NCI-H2196 treated with DMSO at 0.1 percent for 48 hours (cell line): ENCODE measurements around the gene HRH2.
"Not testable (repeated sequence)": the region's sequence is repeated elsewhere in the genome, so short reads cannot be mapped to it uniquely, and the experiment has no call there.

Experiments used
- DNase-seq: peaks from one replicate; lab custom pipeline; 2025; ENCODE audit not compliant: unreplicated experiment; lab: John Stamatoyannopoulos, UW

The HRH2 gene

DNA sequence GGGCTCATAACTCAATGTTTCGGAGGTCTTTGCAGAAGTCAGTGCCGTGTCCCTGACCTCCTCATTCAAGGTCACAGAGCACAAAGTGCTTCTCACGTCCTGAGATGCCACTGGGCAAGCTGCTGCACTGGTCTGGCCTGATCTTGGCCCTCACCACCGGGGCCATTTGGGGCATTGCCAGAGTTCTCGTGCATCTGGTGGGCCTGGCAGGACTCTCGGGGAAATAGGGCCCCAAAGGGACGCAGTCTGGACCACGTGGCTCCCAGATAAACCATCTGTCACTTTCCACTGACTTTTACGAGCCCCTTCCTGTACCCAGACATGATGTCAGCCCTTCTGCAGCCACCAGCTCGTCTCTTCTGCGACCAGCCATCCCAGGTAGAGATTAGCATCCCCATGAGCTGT, 54.8 kb downstream of the HRH2 start:
- DNase-seq: no peak

DNA sequence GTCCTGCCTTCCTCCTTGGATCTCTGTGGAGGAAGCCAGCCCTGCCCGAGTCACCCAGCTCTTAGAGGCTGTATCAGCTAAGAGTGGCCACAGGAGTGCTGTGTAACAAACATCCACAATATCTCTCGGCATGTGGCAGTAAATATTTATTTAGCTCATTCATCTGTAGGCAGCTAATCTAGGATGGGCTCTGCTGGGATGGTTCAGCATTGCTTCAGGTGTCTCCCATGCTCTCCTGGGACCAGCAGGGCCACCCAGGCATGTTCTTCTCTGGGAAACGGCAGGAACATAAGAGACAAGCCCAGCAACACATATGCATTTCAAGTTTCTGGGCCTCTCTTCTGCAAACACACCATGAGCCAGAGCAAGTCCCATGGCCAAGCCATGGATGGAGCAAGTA, 56.1 kb downstream of the HRH2 start:
- DNase-seq: no peak

GRCh38 chr5:175714479-175715085, 56.7 kb downstream of the HRH2 start:
- no peak for DNase-seq

DNA sequence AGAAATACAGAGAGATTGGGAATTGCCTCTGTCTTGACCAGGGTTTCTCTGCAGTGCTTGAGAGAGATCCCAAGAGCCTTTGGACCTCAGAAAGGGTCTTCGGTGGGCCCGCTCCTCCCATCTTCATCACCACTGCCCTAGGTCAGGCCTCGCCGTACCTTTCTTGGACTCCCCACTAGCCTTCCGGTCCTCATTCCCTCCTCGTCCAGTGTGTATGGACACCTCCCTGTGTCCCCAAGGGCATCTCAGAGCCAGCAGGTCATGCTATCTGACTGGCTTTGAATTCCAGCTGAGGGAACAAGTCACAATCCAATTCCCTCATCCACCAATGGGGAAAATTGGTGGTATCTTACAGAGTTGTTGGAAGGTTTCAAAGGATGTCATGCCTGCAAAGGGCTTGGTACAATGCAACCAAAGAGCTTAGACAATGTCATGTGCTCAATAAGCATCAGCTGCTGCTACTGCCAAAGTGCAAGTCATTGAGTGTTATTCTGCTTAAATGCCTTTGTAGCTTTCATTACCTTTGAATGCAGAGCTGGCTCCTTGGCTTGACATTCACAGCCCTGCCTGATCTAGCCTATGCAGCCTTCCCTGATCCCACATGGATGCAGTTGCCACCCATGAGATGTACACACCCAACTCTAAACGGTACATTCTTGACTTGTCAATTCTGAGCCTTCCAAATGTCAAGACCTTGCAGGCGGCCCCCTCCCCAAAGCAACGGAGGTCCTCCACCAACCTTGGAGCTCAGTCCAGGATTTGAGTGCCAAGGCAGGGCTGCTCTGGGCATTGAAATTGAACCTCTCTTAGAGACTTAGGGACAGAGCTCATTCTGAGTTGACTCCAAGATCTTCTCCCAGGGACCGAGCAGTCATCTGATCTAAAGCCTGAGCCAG, 58.0 kb downstream of the HRH2 start:
- DNase-seq: no peak

GRCh38 chr5:175717837-175718236, 60.0 kb downstream of the HRH2 start:
- DNase-seq: no peak

- DNase-seq: no peak
These were observed 60.7 kb downstream of the HRH2 start for GRCh38 chr5:175718401-175719108.

- DNase-seq: not testable (repeated sequence)
These were observed 61.2 kb downstream of the HRH2 start for GRCh38 chr5:175719109-175719432.

DNA sequence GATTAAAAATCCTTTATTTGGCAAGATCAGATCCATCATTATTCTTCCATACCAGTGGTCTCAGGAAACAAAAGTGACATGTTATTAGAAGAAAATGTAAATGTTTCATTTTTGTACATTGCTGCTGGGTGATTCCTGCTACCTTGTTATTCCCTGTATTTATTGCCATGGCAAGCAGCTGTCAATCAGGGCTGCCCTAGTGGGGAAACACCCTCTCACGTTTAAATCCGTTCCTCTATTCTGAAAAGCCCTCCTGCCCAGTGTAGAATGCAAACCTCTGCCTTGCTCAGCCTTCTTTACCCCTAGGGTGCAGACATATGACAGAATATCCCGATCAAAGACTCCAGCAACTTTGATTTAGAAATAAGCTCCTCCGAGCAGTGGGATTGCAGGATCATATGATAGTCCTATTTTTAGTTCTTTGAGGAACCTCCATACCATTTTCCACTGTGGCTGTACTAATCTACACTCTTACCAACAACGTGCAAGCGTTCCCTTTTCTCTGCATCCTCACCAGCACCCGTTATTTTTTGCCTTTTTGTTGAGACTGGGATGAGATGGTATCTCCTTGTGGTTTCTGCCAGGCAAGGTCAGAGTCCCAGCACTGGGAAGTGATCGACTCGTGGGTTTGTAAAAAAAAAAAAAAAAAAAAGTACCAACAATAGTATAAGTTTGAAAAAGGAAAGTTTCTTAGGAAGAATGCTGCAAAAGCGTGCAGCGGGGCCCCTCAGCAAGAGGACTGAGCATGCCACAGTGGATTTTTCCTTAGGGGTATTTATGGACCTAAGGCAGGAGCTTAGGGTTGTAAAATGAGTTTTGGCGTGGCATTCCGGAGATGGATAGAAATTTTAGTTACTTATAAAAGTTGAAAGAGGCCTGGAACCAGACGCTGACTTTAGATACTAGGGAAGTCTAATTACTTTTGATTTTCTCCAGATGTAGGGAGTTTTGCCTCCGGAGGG, 66.7 kb downstream of the HRH2 start:
- no peak for DNase-seq

- DNase-seq: no peak
These were observed 70.4 kb downstream of the HRH2 start for GRCh38 chr5:175728316-175728715.

GRCh38 chr5:175728885-175729828, 71.3 kb downstream of the HRH2 start:
- no peak for DNase-seq

DNA sequence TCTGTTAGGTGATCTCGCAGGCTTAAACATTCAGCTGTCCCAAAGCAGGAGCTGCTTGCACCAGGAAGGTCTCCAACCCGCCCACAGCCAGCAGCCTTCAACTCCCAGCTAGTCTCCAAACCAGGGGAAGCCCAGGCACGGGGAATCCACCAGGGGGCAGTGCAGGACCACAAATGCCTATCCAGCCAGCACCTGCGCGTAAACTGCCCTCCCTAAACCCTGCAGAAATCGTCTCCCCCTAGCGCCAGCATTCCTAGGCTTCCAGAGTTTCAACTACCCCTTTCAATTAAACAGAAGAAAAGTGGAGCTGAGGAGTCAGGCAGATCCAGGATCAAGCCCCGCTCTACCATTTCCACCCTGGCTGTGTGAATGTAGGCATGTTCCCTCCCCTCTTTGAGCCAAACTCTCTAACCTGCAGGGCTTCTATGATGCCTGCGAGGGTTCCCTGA, 72.0 kb downstream of the HRH2 start:
- peak; percentile 83 for DNase-seq

- no peak for DNase-seq
These were observed 73.3 kb downstream of the HRH2 start for GRCh38 chr5:175731172-175731571.

GRCh38 chr5:175731756-175732465, 74.0 kb downstream of the HRH2 start:
- DNase-seq: no peak

DNA sequence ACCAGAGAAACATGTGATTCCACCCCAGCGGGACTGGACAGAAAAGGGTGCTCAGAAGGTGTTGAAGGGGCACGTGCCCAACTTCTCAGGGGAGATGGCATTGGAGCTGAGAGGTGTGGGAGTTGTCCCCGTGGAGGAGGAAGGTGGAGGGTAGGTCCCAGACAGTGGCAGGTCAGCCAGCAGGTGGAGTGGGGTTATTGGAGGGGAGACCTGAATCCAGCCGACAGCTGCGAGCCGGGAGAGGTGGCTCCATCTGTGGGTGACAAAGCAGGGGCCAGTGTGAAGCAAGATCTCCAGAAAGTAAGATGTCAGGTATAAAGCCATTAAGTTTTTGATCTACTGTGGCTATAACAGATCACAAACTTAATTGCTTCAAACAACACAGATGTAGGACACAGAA, 75.1 kb downstream of the HRH2 start:
- DNase-seq: no peak

DNA sequence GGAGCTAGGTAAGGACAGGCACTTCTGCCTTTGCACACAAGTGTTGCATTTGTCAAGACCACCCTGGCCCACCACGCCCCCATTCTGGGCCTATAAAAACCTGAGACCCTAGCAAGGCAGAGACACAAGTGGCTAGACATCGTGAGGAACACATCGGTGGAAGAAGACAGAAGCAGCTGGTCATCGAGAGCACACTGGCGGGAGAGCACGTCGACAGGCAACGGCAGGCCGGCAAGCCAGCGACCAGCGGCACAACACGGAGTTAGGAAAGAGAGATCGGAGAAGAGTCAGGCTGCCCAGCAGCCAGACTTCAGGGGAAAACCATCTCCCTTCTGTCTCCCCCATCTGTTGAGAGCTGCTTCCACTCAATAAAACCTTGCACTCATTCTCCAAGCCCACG, 76.1 kb downstream of the HRH2 start:
- DNase-seq: no peak

DNA sequence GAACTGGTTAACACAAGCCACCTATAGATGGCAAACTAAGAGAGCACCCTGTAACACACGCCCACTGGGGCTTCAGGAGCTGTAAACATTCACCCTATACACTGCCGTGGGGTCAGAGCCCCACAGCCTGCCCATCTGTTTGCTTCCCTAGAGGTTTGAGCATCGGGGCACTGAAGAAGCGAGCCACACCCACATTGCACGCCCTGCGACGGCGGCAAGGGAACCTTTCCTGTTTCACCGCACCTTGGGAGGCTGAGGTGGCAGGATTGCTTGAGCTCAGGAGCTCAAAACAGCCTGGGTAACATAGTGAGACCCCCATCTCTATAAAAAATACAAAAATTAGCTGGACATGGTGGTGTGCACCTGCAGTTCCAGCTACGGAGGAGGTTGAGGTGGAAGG, 76.6 kb downstream of the HRH2 start:
- DNase-seq: no peak

DNA sequence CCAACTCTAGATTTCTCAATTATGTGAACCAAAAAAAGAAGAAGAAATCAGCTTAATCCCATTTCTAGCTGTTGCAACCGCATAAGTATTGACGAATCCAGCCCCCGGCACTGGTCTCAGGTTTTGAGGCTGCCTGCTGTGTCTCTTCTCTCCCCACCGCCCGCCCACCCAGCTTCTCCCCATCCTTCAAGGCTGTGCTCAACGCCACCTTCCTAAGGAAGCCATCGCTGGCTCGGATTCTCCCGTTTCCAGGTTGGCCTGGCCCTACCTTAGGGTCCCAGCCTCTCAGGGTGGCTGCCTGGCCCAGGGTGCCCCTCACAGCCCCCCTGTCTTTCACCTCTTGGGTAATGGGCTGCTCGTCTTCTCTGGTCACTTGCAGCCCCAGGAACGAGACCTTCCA, 77.8 kb downstream of the HRH2 start:
- no peak for DNase-seq

- no peak for DNase-seq
These were observed 78.8 kb downstream of the HRH2 start for GRCh38 chr5:175736652-175737051.

DNA sequence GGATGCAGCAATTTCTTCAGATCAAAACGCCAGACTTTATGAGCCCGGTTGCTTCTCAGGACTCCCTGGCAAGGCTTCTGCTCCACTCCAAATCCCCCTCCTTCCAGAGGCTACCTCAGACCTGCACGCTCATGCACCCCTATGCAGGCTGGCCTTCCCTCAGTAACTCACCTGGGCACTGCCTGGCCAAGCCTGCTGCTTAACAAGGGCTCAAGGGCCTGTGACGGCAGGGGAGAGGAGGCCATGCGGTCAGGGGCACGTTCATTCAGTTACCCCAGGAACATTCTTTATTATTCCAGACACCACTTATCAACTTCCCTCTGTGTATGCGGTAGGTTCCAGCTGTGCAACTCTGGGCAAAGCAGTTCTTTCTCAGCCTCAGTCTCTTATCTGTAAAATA, 79.6 kb downstream of the HRH2 start:
- DNase-seq: no peak
